ENCODE results near the gene C3orf22.
A peak's percentile ranks its signal among the peaks of the same experiment; 100 is the strongest.

C3orf22 gene

DNA sequence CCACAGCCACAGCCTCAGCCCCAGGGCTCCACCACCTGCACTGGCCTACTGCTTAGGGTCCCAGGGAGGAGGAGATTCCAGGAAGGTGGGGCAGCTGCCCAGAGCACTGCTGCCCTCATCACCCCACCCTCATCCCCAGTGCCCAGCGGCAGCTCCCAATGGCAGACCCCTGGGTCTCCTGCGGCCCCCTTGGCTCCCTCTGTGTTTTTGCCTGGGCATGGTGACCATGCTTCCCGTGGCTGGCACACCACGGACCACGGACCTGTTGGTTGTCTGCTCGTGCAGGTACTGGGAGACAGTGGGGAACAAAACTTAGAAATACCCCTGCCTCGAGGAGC is 32.1 kb downstream of the C3orf22 start:
- no peak for DNase-seq

- no peak for DNase-seq
Observed at GRCh38 chr3:126525853-126526667, 32.7 kb downstream of the C3orf22 start.

DNA sequence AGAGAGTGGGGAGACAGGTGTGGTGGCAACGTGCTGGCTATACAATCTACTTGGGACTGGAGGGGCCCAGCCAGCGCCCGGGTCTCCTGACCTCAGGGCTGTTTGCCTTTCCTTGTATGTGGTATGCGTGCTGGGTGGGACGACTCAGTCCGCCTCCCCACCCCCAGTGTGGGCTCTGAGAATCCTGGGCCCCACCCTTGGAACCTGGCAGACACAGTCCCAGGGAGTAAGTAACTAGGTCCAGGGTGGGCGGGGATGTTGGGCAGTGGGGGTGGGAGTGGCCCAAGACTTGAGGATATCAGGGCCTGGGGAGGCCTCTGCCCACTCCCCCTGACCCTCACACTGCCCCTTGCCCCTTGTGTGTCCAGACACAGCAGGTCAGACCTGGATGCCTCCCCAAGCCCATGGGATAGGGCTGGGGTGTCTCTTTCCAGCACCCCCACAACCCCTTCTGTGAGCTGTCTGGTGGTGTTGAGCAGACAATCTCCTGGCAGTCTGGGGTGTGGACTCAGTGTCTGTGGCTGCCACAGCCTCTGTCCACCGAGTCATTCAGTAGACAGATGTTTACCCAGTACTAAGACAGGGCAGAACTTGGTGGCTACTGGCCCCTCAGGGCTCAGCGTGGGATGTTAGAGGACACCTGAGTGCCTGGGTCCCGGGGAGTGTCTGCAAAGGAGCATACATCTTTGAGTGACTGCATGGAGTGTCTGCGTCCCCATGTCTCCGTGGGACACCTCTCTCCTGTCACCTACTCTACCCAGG is 33.5 kb downstream of the C3orf22 start:
- DNase-seq: no peak

GRCh38 chr3:126524429-126524988 is 34.2 kb downstream of the C3orf22 start:
- no peak for DNase-seq

- DNase-seq: no peak
Observed at GRCh38 chr3:126523745-126524428, 34.8 kb downstream of the C3orf22 start, which contains the start of gene CHST13. TSS of gene CHST13 (plus strand) at chr3:126524155. CDS start at chr3:126524333, 178 bp downstream.

GRCh38 chr3:126522363-126522788 is 36.4 kb downstream of the C3orf22 start:
- peak; percentile 24 for DNase-seq

DNA sequence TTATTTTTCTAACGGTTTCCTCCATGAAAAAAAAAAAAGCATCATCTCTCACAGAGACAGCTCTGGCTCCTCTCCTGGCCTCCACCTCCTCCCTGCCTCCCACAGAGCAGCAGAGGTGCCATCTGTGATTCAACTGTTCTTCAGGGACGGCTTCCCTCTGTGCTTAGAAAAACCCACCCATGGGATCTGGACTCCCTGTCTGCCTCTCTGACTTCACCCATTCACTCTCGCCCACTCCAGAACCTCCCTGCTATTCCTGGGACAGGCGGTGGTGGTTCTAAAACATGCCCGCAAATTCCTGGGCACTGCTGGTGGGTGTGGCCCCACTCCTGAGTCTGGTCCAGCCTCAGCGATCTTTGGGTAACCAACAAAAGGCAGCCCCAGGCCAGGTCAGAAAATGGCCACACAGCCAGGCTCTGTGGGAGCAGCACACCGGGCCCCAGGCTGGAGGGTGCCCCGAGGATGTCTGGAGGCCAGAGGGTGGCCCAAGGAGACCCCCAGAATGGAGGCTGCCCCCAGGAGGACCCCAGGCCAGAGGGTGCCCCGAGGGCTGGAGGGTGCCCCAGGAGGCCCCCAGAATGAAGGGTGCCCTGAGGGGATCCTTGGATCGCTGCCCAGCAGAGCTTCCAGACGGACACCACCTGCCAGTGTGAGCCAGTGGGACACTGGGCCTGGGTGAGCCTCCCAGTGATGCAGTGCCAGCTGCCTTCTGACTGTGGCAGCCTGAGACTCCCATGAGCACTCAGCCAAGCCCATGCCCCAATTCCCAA is 37.4 kb downstream of the C3orf22 start:
- no peak for DNase-seq

DNA sequence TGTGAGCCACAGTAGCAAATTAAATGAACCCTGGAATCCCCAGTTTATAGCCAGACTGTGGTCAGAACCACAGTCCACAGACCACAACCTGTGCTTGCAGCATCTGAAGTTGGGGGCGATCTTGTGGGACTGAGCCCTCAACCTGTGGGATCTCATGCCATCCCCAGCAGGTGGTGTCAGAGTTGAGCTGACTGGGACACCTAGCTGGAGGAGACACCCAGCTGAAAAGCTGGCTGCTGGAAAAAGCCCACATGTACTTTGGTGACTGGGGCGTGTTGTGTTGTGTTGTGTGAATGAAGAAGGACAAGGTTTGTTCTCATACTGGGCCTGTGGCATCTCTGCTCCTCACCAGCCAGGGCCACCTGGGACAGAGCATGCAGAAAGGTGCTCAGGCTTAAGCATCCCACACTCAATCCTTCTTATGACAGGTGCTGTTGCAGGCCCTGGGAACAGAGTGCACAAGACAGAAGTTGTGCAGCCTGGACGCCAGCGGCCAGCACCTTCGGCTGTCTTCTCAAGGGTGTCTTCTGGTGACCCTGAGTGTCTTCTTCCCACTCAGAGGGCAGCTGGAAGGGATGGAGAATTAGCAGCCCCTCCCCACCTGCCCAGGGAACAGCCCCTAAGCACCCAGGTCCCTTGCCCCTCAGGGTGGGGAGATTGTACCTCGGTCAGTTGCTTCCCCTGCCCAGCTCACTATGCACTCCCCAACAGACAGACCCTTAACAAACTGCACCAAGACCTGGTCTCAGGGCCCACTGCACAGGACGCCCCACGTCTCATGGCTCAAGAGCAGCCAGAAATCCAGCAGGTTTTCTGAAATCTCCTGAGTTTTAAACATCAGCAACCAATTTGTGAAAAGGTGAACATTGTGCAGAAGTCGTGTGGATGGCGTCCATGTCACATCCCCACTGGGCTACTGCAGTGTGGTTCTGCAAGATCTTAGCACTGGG is 39.0 kb downstream of the C3orf22 start:
- no peak for DNase-seq

- DNase-seq: no peak
Observed at GRCh38 chr3:126518779-126519177, 40.0 kb downstream of the C3orf22 start.

DNA sequence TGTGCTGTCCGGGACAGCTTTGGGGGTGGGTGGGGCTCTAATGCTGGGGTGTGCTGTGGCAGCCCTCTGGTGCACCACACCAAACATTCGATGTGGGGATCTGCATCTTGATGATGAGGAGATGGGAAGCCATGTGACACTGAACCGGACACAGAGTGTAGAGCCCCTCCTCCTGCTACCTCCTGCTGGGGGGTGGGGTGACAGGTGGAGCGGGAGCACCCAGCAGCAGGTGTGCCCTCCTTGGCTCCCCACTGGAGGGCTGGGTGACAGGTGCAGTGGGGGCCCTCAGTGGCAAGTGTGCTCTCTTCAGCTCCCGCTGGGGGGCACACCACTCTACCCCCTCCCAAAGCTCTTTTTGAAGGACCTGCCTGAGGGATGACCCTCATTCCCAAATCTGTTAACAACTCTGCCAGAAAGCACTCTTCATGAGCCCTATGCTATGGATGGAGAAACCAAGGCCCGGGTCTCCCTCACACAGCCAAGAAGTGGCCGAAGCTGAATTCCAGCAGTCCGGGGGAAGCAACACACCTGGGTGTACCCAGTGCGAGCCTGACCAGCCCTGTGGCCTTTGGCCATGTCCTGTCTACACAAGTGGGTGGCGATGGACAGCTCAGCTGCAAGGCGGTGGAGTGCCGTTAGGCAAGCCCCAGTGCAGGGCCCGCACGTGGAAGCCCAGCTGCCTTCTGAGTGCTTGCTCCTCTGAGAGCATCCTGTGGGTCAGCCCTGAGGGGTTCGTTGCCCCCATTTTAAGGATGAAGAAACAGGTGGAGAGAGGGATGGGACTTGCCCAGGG is 40.5 kb downstream of the C3orf22 start:
- DNase-seq: no peak

DNA sequence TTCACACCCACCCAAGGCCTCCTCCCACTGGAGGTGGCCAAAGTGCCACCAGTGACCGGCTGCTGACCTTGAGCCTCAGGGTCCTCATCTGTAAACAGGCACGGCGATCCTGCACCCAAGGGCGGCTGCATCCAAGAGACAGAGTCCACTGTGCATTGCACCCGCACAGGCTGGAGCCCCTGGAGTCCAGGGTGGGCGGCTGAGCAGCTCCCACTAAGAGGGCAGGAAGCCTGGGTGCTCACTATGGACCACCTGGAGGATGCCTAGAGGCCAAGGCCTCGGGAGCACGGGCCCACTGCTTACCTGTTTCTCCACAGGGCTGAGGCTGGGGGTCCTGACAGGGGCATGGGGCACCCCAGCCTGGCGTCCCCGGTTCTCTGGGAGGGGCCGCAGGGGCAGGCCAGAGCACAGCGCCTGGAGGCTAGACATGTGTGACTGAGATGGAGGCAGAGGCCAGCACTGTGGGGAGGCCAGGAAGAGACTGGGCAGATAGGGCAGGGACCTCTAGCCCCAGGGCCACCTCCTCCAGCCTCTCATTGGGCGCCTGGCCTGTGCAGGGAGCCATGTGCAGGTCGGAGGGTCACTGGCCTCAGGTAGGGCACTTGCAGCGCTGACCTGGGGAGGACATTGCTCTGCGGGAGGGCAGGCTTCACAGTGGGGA is 41.3 kb downstream of the C3orf22 start, which contains the start of gene UROC1:
Gene UROC1 (minus strand): TSS at position 483 of the 661 bp plus-strand sequence. CDS start 54 bp downstream, at position 429.
- no peak for DNase-seq

GRCh38 chr3:126516936-126517290 is 41.8 kb downstream of the C3orf22 start:
- no peak for DNase-seq

- no peak for DNase-seq
Observed at GRCh38 chr3:126516152-126516935, 42.4 kb downstream of the C3orf22 start.

GRCh38 chr3:126515066-126515706 is 43.5 kb downstream of the C3orf22 start:
- no peak for DNase-seq

DNA sequence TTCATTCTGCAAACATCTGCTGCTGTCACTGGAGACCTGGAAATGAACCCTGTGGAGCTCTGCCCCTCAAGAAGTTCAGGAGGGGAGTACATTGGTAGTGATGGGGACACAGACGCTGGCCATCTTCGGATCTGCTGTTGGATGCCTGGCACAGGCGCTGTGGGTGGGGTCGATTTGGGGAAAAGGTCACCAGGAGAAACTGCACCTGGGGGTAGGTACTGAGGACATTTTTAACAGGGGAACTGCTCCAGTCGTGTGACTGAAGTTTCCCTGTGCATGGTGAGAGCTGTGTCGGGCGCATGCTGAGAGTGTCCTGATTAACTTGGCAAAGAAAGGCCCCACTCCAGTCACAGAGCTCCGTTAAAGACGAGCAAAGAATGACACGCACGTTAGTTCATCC is 44.6 kb downstream of the C3orf22 start:
- DNase-seq: no peak

DNA sequence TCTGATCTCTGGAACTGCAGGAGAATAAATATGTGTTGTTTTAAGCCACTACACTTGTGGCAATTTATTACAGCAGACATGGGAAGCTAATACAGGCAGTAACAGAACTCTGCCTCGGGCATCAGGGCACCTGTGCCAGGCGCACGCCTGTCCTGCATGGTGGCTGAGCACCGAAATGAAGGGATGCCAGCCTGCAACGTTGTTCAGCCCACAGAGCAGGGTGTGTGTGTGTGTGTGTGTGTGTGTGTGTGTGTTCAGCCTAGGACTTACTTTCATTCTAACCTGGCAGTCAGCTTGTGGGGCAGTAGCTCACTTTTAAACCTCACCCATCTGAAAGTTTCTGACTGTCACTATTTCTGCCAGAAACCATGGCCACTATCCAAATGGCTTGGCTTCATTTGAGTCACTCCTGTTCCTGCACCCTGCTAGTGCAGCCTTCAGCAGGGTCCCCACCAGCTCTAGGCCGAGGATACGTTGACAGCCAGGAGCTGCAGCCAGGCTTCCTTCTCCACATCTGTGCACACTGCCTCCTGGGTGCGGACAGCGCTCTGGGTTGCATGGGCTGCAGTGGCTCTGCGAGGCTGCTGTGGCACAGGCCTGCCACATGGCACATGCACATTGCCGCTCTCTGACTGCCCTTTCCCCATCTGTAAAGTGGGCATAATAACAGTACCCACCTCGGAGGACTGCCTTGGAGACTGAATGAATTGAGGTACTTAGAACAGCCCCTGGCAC is 45.6 kb downstream of the C3orf22 start:
- DNase-seq: no peak

DNA sequence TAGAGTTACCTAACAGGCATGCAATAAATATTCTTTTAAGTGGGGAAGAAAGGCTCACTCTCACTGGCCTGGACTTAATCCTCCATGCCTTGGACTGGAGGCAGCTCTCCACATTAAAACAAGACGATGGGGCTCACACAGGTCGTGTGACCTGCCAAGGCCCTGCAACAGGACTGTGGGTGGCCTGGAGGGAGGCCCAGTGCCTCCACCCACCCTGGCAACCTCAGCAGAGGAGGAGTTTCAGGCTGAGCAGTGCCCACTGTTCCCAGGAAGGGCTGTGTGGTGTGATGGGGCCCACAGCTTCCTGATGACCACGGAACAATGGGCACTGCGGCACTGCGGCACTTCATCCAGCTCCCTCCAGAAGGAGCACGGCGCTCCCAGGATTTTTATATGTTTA is 46.7 kb downstream of the C3orf22 start:
- DNase-seq: no peak

- no peak for DNase-seq
Observed at GRCh38 chr3:126511291-126511690, 47.4 kb downstream of the C3orf22 start.
